Prostate gland (tissue), 2 donors: ENCODE measurements around the gene SND1. TPM values are rescaled to one million over a fixed set of nuclear protein-coding genes. Genes with fewer than 3 reads are reported as not detected.

Experiments
- DNase-seq: peaks from one replicate; pipeline ENCODE4 v3.0.0-alpha.2; 2019; ENCODE audit warnings: low spot score
- H3K27ac ChIP-seq, 2 donors: fragments of 200-600 bp; sonication (generic); 2 replicates each; pipeline ENCODE4 v1.5.1; 2017 to 2019
- H3K27me3 ChIP-seq: fragments of 200-600 bp; sonication (generic); replicated peaks from 2 replicates; pipeline ENCODE4 v1.5.1; 2019; ENCODE audit not compliant: insufficient read depth
- H3K36me3 ChIP-seq, 2 donors: fragments of 200-600 bp; sonication (generic); 1 replicate in 1 of 2; 2 replicates in 1 of 2; pipeline versions ENCODE4 v1.5.1 to v1.8.1; 2017 to 2019
- H3K4me1 ChIP-seq: fragments of 200-600 bp; sonication (generic); replicated peaks from 2 replicates; pipeline ENCODE4 v1.5.1; 2019
- H3K4me3 ChIP-seq, 2 donors: fragments of 200-600 bp; sonication (generic); 2 replicates each; pipeline ENCODE4 v1.5.1; 2017 to 2019
- H3K9me3 ChIP-seq: fragments of 200-600 bp; sonication (generic); 2 replicates; pipeline ENCODE4 v1.5.1; 2017
- POLR2A ChIP-seq: fragments of 450-650 bp; IDR thresholded peaks from one replicate; pipeline ENCODE4 v1.6.1; 2016; ENCODE audit warnings: antibody characterized with exemption, mild to moderate bottlenecking
- POLR2AphosphoS5 ChIP-seq: sonication (generic); formaldehyde crosslinking; IDR thresholded peaks from one replicate; pipeline ENCODE4 v1.6.1; 2017; ENCODE audit warnings: antibody characterized with exemption
- WGBS: methylation state at CpG from one replicate; pipeline ENCODE4 v1.1.5; 2018; 5-methylcytosine and 5-hydroxymethylcytosine counted together
- intact Hi-C: fragments of 100-400 bp; cut with DNase I; formaldehyde crosslinking; loops from one replicate; pipeline ENCODE4 v1.14.2; 2022
- total RNA-seq, 2 donors: library from RNA; depleted of rRNA; stranded (reverse); fragments of >200 nt; gene quantifications; one replicate each; pipeline ENCODE4 v1.1.0, GENCODE V29; 2016
- TF ChIP-seq, protein P1 (sequence below), 4 experiments: fragments of 200-600 bp in 2 of 4; fragments of 450-650 bp in 2 of 4; sonication (generic) in 2 of 4; IDR thresholded peaks; 1 replicate in 3 of 4; 2 replicates in 1 of 4; pipeline ENCODE4 v1.5.1; 2016 to 2019; ENCODE audit warnings: antibody characterized with exemption in 4 of 4, mild to moderate bottlenecking in 2 of 4, moderate library complexity in 2 of 4

SND1 gene
- total RNA-seq, 2 donors from 2014 or later, result 175 to 190 TPM

DNA sequence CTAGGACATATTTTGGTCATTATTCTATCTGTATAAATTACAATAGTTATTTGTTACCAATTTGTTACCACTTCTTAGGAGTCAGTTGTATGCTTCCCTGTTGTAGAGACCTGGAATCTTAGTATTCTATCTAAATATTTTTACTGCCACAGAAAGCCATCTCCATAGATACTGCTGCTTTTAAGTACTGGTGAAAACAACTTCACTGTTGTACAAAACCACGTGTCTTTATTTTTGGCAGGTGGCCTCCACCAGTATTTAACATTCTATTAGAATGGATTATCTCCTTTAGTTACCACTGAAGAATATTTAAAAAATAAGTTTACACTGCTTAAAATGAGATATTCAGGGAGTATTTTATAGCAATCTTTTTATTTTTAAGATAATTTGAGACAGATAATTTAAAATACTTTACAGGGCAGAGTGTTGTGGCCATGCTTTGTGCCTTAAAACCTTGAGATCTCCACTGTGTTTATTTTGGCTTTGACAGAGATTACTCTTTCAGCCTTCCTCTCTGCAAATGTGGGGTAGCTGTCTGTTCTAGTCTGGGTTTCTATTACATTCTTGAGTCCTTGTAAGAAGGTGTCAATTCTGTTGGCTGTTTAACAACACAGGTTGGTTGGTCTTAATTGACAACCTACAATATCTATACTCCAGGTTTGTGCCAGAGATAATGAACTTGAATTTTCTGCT is 193.7 kb downstream of the SND1 start:
- H3K27me3 ChIP-seq, result no peaks in the 10 kb centered on the region
- H3K9me3 ChIP-seq, result no peaks in the 10 kb centered on the region
- no peak for TF ChIP-seq POLR2A
- no peak for TF ChIP-seq POLR2AphosphoS5
- TF ChIP-seq, protein P1, sequence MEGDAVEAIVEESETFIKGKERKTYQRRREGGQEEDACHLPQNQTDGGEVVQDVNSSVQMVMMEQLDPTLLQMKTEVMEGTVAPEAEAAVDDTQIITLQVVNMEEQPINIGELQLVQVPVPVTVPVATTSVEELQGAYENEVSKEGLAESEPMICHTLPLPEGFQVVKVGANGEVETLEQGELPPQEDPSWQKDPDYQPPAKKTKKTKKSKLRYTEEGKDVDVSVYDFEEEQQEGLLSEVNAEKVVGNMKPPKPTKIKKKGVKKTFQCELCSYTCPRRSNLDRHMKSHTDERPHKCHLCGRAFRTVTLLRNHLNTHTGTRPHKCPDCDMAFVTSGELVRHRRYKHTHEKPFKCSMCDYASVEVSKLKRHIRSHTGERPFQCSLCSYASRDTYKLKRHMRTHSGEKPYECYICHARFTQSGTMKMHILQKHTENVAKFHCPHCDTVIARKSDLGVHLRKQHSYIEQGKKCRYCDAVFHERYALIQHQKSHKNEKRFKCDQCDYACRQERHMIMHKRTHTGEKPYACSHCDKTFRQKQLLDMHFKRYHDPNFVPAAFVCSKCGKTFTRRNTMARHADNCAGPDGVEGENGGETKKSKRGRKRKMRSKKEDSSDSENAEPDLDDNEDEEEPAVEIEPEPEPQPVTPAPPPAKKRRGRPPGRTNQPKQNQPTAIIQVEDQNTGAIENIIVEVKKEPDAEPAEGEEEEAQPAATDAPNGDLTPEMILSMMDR (IDR thresholded peaks at IDR 0.05), result no peak
- intact Hi-C loops, result no loop called here
- H3K27ac ChIP-seq, result no peak overlapping the region
- 9% methylated on average over 1 of the region's 1 CpG for WGBS
- H3K36me3 ChIP-seq, result no peaks in the 10 kb centered on the region
- H3K4me3 ChIP-seq, result no peak overlapping the region
- H3K4me1 ChIP-seq, result peaks cover 9% of the 10 kb centered on the region
- DNase-seq, result no peak

DNA sequence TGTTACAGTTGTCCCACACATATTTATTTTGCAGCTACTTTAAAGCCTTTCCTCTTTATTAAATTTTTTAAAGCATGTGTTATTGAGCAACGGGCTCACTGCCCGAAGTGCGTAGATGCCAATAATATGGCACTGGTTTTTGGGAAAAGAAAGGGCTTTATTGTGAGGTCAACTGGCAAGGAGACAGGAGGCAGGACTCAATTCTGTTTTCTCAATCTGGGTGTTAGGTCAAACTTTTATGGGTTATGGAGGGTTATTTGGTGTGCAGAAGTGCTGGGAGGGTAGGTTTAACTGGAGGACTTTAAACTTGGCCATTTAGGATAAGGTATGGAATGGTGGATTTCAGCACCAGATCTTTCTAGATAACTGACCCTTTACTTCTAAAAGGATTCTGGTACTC is 195.6 kb downstream of the SND1 start:
- intact Hi-C loops, result no loop called here
- no peak for DNase-seq
- Histone ChIP-seq H3K36me3 (no peaks in the 10 kb centered on the region), H3K4me1 (peaks cover 9% of the 10 kb centered on the region), H3K4me3 (no peak overlapping the region), H3K27ac (no peak overlapping the region), H3K27me3 (no peaks in the 10 kb centered on the region), H3K9me3 (no peaks in the 10 kb centered on the region)
- TF ChIP-seq POLR2A, result no peak
- TF ChIP-seq, protein P1 (IDR thresholded peaks at IDR 0.05), result no peak
- TF ChIP-seq POLR2AphosphoS5, result no peak
- WGBS, result 69% methylated on average over 3 of the region's 3 CpGs

DNA sequence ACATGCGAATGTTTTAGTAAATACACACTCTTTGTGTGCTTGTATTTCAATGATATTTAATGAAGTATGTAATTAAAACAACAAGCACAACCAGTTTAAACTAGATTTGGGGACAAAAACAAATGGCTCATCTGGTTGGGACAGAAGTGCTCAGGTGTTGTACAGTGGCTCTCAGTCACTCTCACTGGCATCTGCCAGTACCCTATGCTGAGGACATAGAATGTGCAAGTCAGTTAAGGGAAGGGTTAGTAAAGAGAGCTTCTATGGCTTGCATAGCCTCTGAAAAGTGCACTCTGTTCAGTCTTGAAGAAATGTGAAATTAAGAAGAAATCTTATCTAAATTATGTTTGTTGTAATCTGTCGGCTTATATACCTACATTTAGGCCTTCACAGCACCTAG is 196.2 kb downstream of the SND1 start:
- Histone ChIP-seq H3K4me3 (no peak overlapping the region), H3K27ac (no peak overlapping the region), H3K4me1 (peaks cover 9% of the 10 kb centered on the region), H3K9me3 (no peaks in the 10 kb centered on the region), H3K27me3 (no peaks in the 10 kb centered on the region), H3K36me3 (no peaks in the 10 kb centered on the region)
- TF ChIP-seq POLR2AphosphoS5 (no peak), POLR2A (no peak)
- TF ChIP-seq, protein P1 (IDR thresholded peaks at IDR 0.05), result no peak
- WGBS, result 88% methylated on average over 2 of the region's 2 CpGs
- no peak for DNase-seq
- intact Hi-C loops, result no loop called here

DNA sequence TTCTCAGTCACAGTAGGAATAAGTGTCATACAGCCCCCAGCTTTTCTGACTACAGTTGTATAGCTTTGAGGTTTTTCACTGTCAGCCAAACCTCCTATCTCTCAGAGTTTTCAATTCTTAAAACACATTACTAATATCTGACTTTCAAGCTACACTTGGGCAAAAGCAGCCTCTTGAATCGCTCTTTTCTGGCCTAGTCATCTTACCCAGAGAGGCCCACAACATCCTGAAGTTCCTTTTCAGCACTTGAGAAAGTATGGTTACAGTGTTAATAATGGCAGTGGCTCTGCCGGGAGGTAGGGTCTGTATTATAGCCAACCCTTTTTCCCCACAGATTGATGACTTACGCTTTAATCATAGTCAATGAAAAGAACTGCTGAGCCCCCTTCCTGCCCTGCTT is 198.2 kb downstream of the SND1 start:
- intact Hi-C loops, result no loop called here
- no peak for DNase-seq
- no peaks in the 10 kb centered on the region for H3K9me3 ChIP-seq
- H3K36me3 ChIP-seq, result no peaks in the 10 kb centered on the region
- TF ChIP-seq, protein P1 (IDR thresholded peaks at IDR 0.05), result no peak
- TF ChIP-seq POLR2AphosphoS5 (no peak), POLR2A (no peak)
- no peak overlapping the region for H3K4me3 ChIP-seq
- no peaks in the 10 kb centered on the region for H3K27me3 ChIP-seq
- whole genome bisulfite sequencing, result 93% methylated on average over 3 of the region's 3 CpGs
- H3K27ac ChIP-seq, result no peak overlapping the region
- no peaks in the 10 kb centered on the region for H3K4me1 ChIP-seq

DNA sequence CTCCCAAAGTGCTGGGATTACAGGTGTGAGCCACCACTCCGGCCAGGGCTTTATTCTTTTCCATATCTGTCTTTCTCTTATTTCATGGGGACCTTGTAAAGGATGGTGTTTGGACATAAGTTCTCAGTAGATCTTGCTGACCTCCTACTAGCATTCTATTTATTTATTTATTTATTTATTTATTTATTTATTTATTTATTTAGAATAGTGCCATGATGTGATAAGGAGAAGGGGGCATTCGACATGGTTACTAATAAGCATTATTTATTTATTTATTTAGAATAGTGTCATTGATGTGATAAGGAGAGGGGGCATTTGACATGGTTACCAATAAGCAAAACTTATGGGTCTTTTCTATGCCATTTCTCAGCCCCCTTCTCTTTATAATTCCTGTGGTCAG is 202.4 kb downstream of the SND1 start:
- no peak for DNase-seq
- Histone ChIP-seq H3K27ac (no peak overlapping the region), H3K27me3 (no peaks in the 10 kb centered on the region), H3K4me3 (no peak overlapping the region), H3K36me3 (no peaks in the 10 kb centered on the region), H3K4me1 (peaks cover 4% of the 10 kb centered on the region), H3K9me3 (no peaks in the 10 kb centered on the region)
- intact Hi-C loops, result no loop called here
- TF ChIP-seq POLR2A (no peak), POLR2AphosphoS5 (no peak)
- TF ChIP-seq, protein P1 (IDR thresholded peaks at IDR 0.05), result no peak
- 98% methylated on average over 2 of the region's 2 CpGs for WGBS
